Measurements from ENCODE around the gene MED31.

- TF ChIP-seq CTCF (IDR thresholded peaks at IDR 0.05) (no peak), POLR2A (IDR thresholded peaks at IDR 0.05) (no peak)
Measured at GRCh38 chr17:6683730-6684459, 32.5 kb upstream of the MED31 start.

Data from esophagus squamous epithelium (tissue), 4 donors.